Measurements from ENCODE around the gene SCML1.

The SCML1 gene

DNA sequence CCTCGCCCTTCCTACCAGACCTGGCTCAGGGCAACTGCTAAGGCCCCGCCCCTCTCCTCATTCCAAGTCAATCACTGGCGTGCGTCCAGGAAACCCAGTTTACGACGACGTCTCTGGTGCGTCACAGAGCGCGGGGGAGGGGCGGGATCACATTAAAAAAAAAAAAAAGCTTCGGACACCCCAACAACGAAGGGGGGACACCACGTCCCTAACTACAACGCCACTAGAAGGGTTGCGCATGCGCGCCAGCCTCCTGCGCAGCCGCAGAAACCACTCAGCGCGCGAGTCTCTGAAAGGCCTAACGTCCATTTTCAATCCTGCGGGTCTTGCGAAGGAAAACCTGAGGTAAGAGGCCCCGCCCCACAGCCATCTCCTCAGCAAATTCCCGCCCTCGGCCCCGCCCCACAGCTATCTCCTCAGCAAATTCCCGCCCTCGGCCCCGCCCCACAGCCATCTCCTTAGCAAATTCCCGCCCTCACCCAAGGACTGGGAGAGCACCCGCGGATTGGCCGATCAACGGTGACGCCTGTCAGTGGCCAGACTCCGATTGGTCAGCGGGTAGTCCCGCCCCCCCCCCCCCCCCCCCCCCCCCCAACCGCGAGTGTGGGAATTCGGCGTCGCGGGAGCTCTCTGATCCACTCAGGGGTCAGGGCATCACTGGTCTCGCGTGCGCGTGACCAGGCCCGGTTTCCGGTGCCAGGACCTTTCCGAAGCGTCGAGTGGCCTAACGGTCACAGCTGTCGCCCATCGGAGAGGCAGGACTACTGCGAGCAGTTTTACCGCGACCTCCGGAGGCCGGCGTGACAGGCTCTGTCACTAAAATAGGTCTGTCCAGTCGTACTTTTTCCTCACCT lies at the start of gene SCML1:
Gene SCML1 (plus strand): TSS at position 638 of the 854 bp plus-strand sequence. CDS start 6,694 bp downstream, outside the sequence.
- peak; percentile 71 to 86 for DNase-seq (ENCODE audit: low read depth in 2 of 2)

- no peak for DNase-seq (ENCODE audit: low read depth in 2 of 2)
Observed at GRCh38 chrX:17687648-17688047, 49.6 kb upstream of the SCML1 start.

- no peak for DNase-seq (ENCODE audit: low read depth in 2 of 2)
Observed at GRCh38 chrX:17689971-17690409, 47.3 kb upstream of the SCML1 start.

DNA sequence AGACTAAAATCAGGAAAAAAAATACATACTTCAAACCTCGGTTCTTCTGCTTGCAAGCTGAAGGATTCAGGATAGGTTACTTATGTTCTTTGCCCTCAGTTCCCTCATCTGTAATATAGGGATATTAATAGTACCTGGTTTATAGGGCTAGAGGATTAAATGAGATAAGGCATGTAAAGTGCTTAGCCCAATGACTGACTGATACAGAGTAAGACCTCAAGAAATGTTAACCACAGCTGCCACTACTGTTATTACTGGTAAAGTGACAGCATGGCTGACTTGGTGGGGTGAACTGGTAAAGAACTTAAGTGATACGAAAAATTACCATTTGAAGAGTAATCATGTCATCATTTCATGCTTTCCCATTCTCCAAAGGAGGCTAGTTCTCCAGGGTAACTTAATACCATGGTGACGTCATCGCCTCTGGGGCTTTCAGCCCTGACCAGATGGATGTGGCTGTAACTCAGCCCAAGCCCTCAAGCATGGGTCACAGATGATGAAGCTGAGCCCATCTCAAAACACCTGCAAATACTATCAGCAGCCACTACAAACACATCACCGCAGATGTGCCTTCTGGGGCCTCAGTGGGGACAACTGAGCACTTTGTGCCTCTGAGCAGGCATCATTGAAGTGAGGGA lies 44.5 kb upstream of the SCML1 start:
- DNase-seq (ENCODE audit: low read depth in 2 of 2): no peak

- no peak for DNase-seq (ENCODE audit: low read depth in 2 of 2)
Observed at GRCh38 chrX:17697191-17697590, 40.1 kb upstream of the SCML1 start.

DNA sequence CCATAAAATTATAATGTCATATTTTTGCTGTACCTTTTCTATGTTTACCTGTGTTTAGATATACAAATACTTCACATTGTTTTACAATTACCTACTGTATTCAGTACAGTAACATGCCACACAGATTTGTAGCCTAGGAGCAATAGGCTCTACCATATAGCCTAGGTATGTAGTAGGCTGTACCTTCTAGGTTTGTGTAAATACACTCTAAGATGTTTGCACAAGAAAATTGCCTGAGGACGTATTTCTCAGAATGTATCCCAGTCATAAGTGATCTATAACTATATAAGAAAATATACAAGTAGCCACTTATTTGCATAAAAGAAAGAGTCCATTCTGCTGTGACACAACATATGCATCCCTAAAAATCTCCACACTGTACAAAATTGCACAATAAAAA lies 36.3 kb upstream of the SCML1 start:
- DNase-seq (ENCODE audit: low read depth in 2 of 2): no peak

- no peak for DNase-seq (ENCODE audit: low read depth in 2 of 2)
Observed at GRCh38 chrX:17703201-17703600, 34.1 kb upstream of the SCML1 start.

- no peak for DNase-seq (ENCODE audit: low read depth in 2 of 2)
Observed at GRCh38 chrX:17705211-17705610, 32.1 kb upstream of the SCML1 start.

- no peak for DNase-seq (ENCODE audit: low read depth in 2 of 2)
Observed at GRCh38 chrX:17706676-17707075, 30.6 kb upstream of the SCML1 start.

DNA sequence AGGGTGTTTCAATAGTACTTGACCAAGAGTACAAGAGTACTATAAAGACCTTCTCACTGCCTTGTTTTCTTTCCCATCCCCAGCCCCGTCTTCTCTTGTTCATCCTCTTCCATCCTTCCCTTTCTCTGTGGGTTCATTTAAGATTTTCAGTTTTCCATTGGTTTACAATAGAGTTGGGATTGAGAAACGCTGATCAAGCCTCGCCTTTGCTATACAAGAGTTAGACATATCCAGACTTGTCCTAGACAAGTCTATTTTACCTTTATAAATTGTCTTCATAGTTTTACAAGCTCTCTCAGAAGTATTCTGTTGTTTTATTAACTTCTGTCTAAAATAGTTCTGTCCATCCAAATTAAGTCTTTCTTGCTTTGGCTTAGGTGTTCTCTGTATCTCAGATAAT lies 29.6 kb upstream of the SCML1 start:
- no peak for DNase-seq (ENCODE audit: low read depth in 2 of 2)

- DNase-seq (ENCODE audit: low read depth in 2 of 2): no peak
Observed at GRCh38 chrX:17710871-17711301, 26.4 kb upstream of the SCML1 start.

DNA sequence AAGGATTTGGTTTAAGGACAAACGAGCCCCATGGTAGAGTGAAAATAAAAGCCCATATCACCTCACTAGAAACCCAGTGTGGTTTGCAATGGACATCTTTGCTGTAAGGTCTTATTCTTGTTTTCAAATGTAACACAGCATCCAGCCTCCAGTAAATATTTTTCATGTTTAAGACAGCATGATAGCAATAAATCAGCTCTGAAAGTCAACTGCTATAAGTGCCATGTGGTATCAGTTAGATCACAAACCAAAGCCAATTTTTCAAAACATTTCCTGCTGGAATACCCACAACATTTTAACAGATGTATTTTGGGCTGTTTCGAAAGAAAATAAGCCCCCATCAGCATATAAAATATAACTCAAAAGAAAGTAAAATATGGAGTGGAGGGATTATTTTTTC lies 24.0 kb upstream of the SCML1 start:
- no peak for DNase-seq (ENCODE audit: low read depth in 2 of 2)

GRCh38 chrX:17718649-17719165 lies 18.6 kb upstream of the SCML1 start:
- DNase-seq (ENCODE audit: low read depth in 2 of 2): no peak

GRCh38 chrX:17719711-17720110 lies 17.6 kb upstream of the SCML1 start:
- DNase-seq (ENCODE audit: low read depth in 2 of 2): no peak

GRCh38 chrX:17721715-17722114 lies 15.6 kb upstream of the SCML1 start:
- DNase-seq (ENCODE audit: low read depth in 2 of 2): no peak

GRCh38 chrX:17725181-17725580 lies 12.1 kb upstream of the SCML1 start:
- DNase-seq (ENCODE audit: low read depth in 2 of 2): no peak

DNA sequence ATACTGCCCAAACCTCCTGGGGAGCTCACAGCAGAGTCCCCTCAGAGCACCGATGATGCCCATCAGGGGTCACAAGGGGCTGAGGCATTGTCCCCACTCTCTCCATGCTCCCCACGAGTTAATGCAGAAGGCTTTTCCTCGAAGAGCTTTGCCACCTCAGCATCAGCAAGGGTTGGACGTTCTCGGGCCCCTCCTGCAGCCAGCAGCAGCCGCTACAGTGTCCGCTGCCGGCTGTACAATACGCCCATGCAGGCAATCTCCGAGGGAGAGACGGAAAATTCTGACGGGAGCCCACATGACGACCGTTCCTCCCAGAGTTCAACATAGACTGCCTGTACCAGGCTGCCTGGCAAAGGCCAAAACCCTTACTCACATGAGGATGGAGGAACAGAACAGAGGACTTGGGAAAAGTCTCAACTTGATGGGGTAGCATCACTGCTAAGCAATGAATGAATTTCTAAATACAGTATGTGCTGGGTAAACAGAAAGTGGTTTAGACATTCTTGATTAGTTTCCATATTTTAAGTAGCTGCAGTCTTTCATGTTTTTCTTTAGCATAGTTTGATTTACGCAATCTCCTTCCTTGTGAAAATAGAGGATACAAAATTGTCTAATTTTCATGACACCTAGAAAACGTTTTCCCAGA lies 5.0 kb upstream of the SCML1 start:
- DNase-seq (ENCODE audit: low read depth in 2 of 2): no peak

DNA sequence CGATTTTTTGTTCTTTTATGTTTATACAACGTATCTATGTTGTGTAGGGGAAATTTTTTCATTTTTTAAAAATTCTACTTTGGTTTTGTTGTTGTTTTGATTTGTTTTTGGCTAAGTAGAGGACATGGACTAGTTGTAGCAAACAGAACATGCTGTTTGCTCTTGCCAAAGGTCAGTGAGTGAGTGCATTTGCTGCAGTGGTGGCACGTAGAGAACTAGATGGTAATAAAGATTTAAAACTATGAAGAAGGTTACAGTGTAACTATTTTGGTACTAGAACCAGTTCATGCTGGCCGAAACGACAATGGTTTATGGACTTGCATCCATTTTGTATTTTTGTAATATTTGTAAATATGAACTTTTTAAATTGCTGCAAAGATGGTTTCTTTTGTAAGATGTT lies 1.9 kb upstream of the SCML1 start:
- no peak for DNase-seq (ENCODE audit: low read depth in 2 of 2)

- no peak for DNase-seq (ENCODE audit: low read depth in 2 of 2)
Observed at GRCh38 chrX:17736478-17736855, 826 bp upstream of the SCML1 start.

- DNase-seq (ENCODE audit: low read depth in 2 of 2): peak; percentile 0 to 2
Observed at GRCh38 chrX:17737710-17737985, 355 bp downstream of the SCML1 start.

DNA sequence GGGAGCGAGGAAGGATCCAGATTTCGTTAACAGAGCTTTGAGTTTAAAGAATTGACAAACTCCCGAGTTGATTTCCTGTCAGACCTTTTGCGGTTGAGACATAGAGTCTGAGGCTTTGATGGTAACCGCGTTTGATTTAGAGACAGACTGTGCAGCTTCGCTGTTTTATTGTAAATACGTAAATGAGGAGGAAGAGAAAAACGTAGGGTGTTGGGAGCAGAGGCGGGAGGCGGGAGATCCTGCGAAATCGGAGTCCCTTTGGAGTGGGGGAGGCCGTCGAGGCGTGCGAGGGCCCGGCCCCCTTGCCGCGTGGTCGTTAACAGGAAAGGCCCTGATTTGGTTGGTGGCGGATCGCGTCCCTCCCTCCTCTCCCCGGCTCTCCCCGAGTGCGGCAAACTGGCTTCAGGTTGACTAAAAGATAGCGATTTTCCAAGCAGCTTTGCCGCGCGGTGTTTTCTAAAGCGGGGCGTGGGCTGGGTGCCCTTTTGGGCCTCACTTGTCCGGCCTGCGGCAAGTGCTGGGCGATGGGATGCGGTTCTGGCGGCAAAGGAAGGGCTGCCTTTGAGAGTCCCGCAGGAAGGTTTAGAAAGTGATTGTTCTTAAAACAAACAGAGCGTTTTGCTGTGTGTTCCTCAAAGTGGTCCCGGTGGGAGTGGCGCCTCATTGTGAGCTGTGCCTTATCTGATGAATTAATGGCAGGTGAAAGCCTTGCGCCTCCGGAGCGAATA lies 857 bp downstream of the SCML1 start:
- DNase-seq (ENCODE audit: low read depth in 2 of 2): peak; percentile 2 to 7
